H9 (cell line): ENCODE data around the gene INSC. TPM values are rescaled to one million over a fixed set of nuclear protein-coding genes. Genes with fewer than 3 reads are reported as not detected.

Source experiments
- DNase-seq: peaks from one replicate; pipeline ENCODE4 v3.0.0-alpha.2; 2017
- H2AFZ ChIP-seq: one replicate; pipeline ENCODE4 v1.6.1; 2013; ENCODE audit warnings: mild to moderate bottlenecking, low read length, control low read depth, moderate library complexity
- H2AK5ac ChIP-seq: 2 replicates; pipeline ENCODE4 v1.6.1; 2013; ENCODE audit warnings: low read length, control low read depth, mixed read lengths; ENCODE audit not compliant: insufficient read length
- H2BK120ac ChIP-seq: one replicate; pipeline ENCODE4 v1.6.1; 2013; ENCODE audit warnings: low read depth, mild to moderate bottlenecking, low read length, control low read depth, inconsistent platforms; ENCODE audit not compliant: poor library complexity, severe bottlenecking
- H2BK12ac ChIP-seq: 2 replicates; pipeline ENCODE4 v1.6.1; 2013; ENCODE audit warnings: low read length, control low read depth, mixed read lengths, low read depth; ENCODE audit not compliant: insufficient read length
- H2BK15ac ChIP-seq: 2 replicates; pipeline ENCODE4 v1.6.1; 2013; ENCODE audit warnings: low read depth, low read length, control low read depth
- H2BK20ac ChIP-seq: one replicate; pipeline ENCODE4 v1.6.1; 2013; ENCODE audit warnings: low read depth, mild to moderate bottlenecking, low read length, control low read depth, inconsistent platforms; ENCODE audit not compliant: poor library complexity, severe bottlenecking
- H2BK5ac ChIP-seq: 2 replicates; pipeline ENCODE4 v1.6.1; 2013; ENCODE audit warnings: low read length, control low read depth, mixed read lengths; ENCODE audit not compliant: insufficient read length
- H3K14ac ChIP-seq: 2 replicates; pipeline ENCODE4 v1.6.1; 2013; ENCODE audit warnings: low read length, control low read depth; ENCODE audit not compliant: insufficient read depth
- H3K18ac ChIP-seq: 2 replicates; pipeline ENCODE4 v1.6.1; 2013; ENCODE audit warnings: low read depth, mild to moderate bottlenecking, mixed read lengths, low read length, control low read depth; ENCODE audit not compliant: insufficient read length
- H3K23ac ChIP-seq: 2 replicates; pipeline ENCODE4 v1.6.1; 2013; ENCODE audit warnings: low read length, control low read depth, mixed read lengths, low read depth; ENCODE audit not compliant: insufficient read length
- H3K23me2 ChIP-seq: 2 replicates; pipeline ENCODE4 v1.6.1; 2013; ENCODE audit warnings: low read depth, mild to moderate bottlenecking, mixed read lengths, low read length, control low read depth; ENCODE audit not compliant: insufficient read length, poor library complexity, severe bottlenecking
- H3K27ac ChIP-seq: 2 replicates; pipeline ENCODE4 v1.5.1; 2013; ENCODE audit warnings: low read length, control low read depth, mixed read lengths, low read depth; ENCODE audit not compliant: insufficient read length
- H3K27me3 ChIP-seq: 2 replicates; pipeline ENCODE4 v1.6.1; 2013; ENCODE audit warnings: low read length, control low read depth, inconsistent platforms; ENCODE audit not compliant: insufficient read depth
- H3K4ac ChIP-seq: 2 replicates; pipeline ENCODE4 v1.6.1; 2013; ENCODE audit warnings: low read depth, mild to moderate bottlenecking, control low read depth, inconsistent platforms, low read length, moderate library complexity
- H3K4me1 ChIP-seq: 2 replicates; pipeline ENCODE4 v1.6.1; 2013; ENCODE audit warnings: low read length, control low read depth, inconsistent platforms; ENCODE audit not compliant: insufficient read depth
- H3K4me2 ChIP-seq: 2 replicates; pipeline ENCODE4 v1.6.1; 2013; ENCODE audit warnings: low read length, control low read depth, mixed read lengths; ENCODE audit not compliant: insufficient read length, insufficient read depth
- H3K56ac ChIP-seq: 2 replicates; pipeline ENCODE4 v1.6.1; 2013; ENCODE audit warnings: low read depth, mild to moderate bottlenecking, mixed read lengths, low read length, control low read depth; ENCODE audit not compliant: insufficient read length
- H3K79me1 ChIP-seq: 2 replicates; pipeline ENCODE4 v1.6.1; 2013; ENCODE audit warnings: low read depth, mild to moderate bottlenecking, moderate library complexity, low read length, control low read depth, inconsistent platforms; ENCODE audit not compliant: insufficient read depth, poor library complexity, severe bottlenecking
- H3K79me2 ChIP-seq: 2 replicates; pipeline ENCODE4 v1.6.1; 2013; ENCODE audit warnings: low read length, control low read depth, inconsistent platforms; ENCODE audit not compliant: insufficient read depth
- H3K9ac ChIP-seq: 2 replicates; pipeline ENCODE4 v1.6.1; 2013; ENCODE audit warnings: low read length, control low read depth, mixed read lengths; ENCODE audit not compliant: insufficient read length; ENCODE audit errors: extremely low read depth
- H3K9me3 ChIP-seq: one replicate; pipeline ENCODE4 v1.6.1; 2013; ENCODE audit warnings: low read depth, low read length, inconsistent platforms; ENCODE audit not compliant: control insufficient read depth
- H3T11ph ChIP-seq: one replicate; pipeline ENCODE4 v1.6.1; 2013; ENCODE audit warnings: mild to moderate bottlenecking, low read length, control low read depth, inconsistent platforms
- H4K20me1 ChIP-seq: one replicate; pipeline ENCODE4 v1.6.1; 2013; ENCODE audit not compliant: control insufficient read depth, insufficient read length, insufficient read depth
- H4K5ac ChIP-seq: 2 replicates; pipeline ENCODE4 v1.6.1; 2013; ENCODE audit warnings: low read depth, mild to moderate bottlenecking, mixed read lengths, low read length, control low read depth; ENCODE audit not compliant: insufficient read length
- H4K8ac ChIP-seq: replicated peaks from 2 replicates; pipeline ENCODE4 v1.6.1; 2013; ENCODE audit warnings: low read length, control low read depth, mixed read lengths, low read depth; ENCODE audit not compliant: insufficient read length
- H4K91ac ChIP-seq: 2 replicates; pipeline ENCODE4 v1.6.1; 2013; ENCODE audit warnings: low read depth, mild to moderate bottlenecking, moderate library complexity, mixed read lengths, low read length, control low read depth; ENCODE audit not compliant: insufficient read length
- H3K27ac Mint-ChIP-seq, 3 experiments: 2 replicates in 2 of 3; 3 replicates in 1 of 3; pipeline ENCODE4 v1.8.0; 2020 to 2021; ENCODE audit warnings: mixed read lengths in 3 of 3, mild to moderate bottlenecking in 1 of 3, moderate library complexity in 1 of 3
- H3K27me3 Mint-ChIP-seq: 2 replicates; pipeline ENCODE4 v1.8.0; 2021; ENCODE audit warnings: low read depth, mild to moderate bottlenecking, moderate library complexity, mixed read lengths
- H3K36me3 Mint-ChIP-seq, 3 experiments: 2 replicates in 2 of 3; 3 replicates in 1 of 3; pipeline ENCODE4 v1.8.0; 2020 to 2021; ENCODE audit warnings: low read depth in 3 of 3, mixed read lengths in 3 of 3; ENCODE audit not compliant: insufficient read depth in 1 of 3
- H3K4me1 Mint-ChIP-seq, 2 experiments: 2 replicates each; pipeline ENCODE4 v1.8.0; 2020; ENCODE audit warnings: mixed read lengths in 2 of 2
- H3K4me3 Mint-ChIP-seq, 2 experiments: 2 replicates in 1 of 2; 3 replicates in 1 of 2; pipeline ENCODE4 v1.8.0; 2020 to 2021; ENCODE audit warnings: mild to moderate bottlenecking in 2 of 2, mixed read lengths in 2 of 2, moderate library complexity in 1 of 2
- H3K9me3 Mint-ChIP-seq, 2 experiments: 2 replicates in 1 of 2; 3 replicates in 1 of 2; pipeline ENCODE4 v1.8.0; 2020; ENCODE audit warnings: mild to moderate bottlenecking in 2 of 2, mixed read lengths in 2 of 2, moderate library complexity in 1 of 2
- WGBS: extraction: QIAGEN DNeasy Blood & Tissue Kit; methylation state at CpG from one replicate; pipeline ENCODE4 v1.1.7; 2013; ENCODE audit warnings: missing lambda C conversion rate, low lambda C conversion rate, mixed read lengths; ENCODE audit not compliant: insufficient read length; ENCODE audit errors: extremely low coverage; 5-methylcytosine and 5-hydroxymethylcytosine counted together
- total RNA-seq: library from RNA; stranded (reverse); gene quantifications from 2 replicates; pipeline ENCODE4 v1.2.1, GENCODE V29; 2021
- TF ChIP-seq, protein P1 (sequence below): fragments of 200-600 bp; sonication (generic); conservative IDR thresholded peaks from 3 replicates; pipeline ENCODE4 v1.8.0; 2021; ENCODE audit warnings: antibody characterized with exemption, mild to moderate bottlenecking

INSC gene
- total RNA-seq, 1 experiment from 2014 or later, result not detected

- no peak overlapping the region for H3K4me2 ChIP-seq
- H3K4me1 ChIP-seq, result no peaks in the 10 kb centered on the region; the same call in 1 of the 2 replicates
- H4K8ac ChIP-seq, result no peak overlapping the region
- H3K14ac ChIP-seq, result no peak overlapping the region
- peak overlapping the region in 1 of 3 experiments; percentile 58; a peak in 2 of 7 replicates for H3K27ac Mint-ChIP-seq
- H3K27me3 ChIP-seq, result no peaks in the 10 kb centered on the region
- peaks cover 2% of the 10 kb centered on the region; the same call in 1 of the 2 replicates for H3K27me3 Mint-ChIP-seq
- no peak overlapping the region for H2BK20ac ChIP-seq
- no peaks in the 10 kb centered on the region for H3K23me2 ChIP-seq
- TF ChIP-seq, protein P1, sequence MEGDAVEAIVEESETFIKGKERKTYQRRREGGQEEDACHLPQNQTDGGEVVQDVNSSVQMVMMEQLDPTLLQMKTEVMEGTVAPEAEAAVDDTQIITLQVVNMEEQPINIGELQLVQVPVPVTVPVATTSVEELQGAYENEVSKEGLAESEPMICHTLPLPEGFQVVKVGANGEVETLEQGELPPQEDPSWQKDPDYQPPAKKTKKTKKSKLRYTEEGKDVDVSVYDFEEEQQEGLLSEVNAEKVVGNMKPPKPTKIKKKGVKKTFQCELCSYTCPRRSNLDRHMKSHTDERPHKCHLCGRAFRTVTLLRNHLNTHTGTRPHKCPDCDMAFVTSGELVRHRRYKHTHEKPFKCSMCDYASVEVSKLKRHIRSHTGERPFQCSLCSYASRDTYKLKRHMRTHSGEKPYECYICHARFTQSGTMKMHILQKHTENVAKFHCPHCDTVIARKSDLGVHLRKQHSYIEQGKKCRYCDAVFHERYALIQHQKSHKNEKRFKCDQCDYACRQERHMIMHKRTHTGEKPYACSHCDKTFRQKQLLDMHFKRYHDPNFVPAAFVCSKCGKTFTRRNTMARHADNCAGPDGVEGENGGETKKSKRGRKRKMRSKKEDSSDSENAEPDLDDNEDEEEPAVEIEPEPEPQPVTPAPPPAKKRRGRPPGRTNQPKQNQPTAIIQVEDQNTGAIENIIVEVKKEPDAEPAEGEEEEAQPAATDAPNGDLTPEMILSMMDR, result no peak
- no peak overlapping the region for H2BK12ac ChIP-seq
- no peak for DNase-seq
- no peak overlapping the region for H3K56ac ChIP-seq
- H3K27ac ChIP-seq, result no peak overlapping the region
- peaks cover 1 to 16% of the 10 kb centered on the region in 2 experiments for H3K4me1 Mint-ChIP-seq
- H3K9me3 ChIP-seq, result no peaks in the 10 kb centered on the region
- WGBS, result no CpG with 5 or more reads among the region's 8 CpGs
- H3T11ph ChIP-seq, result no peak overlapping the region
- no peak overlapping the region for H2BK15ac ChIP-seq
- no peak overlapping the region for H3K23ac ChIP-seq
- H2BK120ac ChIP-seq, result no peak overlapping the region
- no peak overlapping the region for H3K4ac ChIP-seq
- H4K5ac ChIP-seq, result no peak overlapping the region
- H2AK5ac ChIP-seq, result no peak overlapping the region
- no peak overlapping the region for H2BK5ac ChIP-seq
- H3K4me3 Mint-ChIP-seq, result no peak overlapping the region; a peak in 1 of 5 replicates
- H4K91ac ChIP-seq, result no peak overlapping the region
- H3K79me2 ChIP-seq, result no peaks in the 10 kb centered on the region; the same call in 1 of the 2 replicates
- H3K18ac ChIP-seq, result no peak overlapping the region
- H4K20me1 ChIP-seq, result no peaks in the 10 kb centered on the region
- no peaks in the 10 kb centered on the region for H3K9me3 Mint-ChIP-seq
- no peaks in the 10 kb centered on the region for H3K36me3 Mint-ChIP-seq
- no peak overlapping the region for H3K9ac ChIP-seq
- no peak overlapping the region for H2AFZ ChIP-seq
- H3K79me1 ChIP-seq, result no peaks in the 10 kb centered on the region
Measured at GRCh38 chr11:15233371-15234165, 118.8 kb downstream of the INSC start.
